Measurements from ENCODE around the gene MMP17.

DNA sequence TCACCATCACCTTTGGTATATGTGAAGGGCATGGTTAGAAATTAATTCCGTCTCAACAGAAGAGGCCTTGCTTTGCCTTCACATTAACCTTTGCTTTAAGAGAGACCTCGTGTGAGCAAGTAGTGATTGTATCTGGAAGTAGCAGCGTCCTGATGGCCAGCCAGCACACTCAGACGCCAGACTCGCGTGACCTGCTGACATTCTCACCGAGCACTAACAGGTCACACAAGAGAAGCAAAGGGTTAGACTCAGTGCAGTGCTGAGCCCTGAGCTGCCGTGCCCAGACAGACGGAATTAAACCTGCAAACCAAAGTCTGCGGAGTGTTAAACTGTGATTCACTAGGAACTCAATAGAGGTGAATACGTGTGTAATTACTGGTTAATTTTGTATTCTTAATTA, 40.1 kb upstream of the MMP17 start:
- TF ChIP-seq POLR2A (IDR thresholded peaks at IDR 0.05) (no peak), POLR2AphosphoS5 (IDR thresholded peaks at IDR 0.05) (no peak)
- TF ChIP-seq, protein P1, sequence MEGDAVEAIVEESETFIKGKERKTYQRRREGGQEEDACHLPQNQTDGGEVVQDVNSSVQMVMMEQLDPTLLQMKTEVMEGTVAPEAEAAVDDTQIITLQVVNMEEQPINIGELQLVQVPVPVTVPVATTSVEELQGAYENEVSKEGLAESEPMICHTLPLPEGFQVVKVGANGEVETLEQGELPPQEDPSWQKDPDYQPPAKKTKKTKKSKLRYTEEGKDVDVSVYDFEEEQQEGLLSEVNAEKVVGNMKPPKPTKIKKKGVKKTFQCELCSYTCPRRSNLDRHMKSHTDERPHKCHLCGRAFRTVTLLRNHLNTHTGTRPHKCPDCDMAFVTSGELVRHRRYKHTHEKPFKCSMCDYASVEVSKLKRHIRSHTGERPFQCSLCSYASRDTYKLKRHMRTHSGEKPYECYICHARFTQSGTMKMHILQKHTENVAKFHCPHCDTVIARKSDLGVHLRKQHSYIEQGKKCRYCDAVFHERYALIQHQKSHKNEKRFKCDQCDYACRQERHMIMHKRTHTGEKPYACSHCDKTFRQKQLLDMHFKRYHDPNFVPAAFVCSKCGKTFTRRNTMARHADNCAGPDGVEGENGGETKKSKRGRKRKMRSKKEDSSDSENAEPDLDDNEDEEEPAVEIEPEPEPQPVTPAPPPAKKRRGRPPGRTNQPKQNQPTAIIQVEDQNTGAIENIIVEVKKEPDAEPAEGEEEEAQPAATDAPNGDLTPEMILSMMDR (IDR thresholded peaks at IDR 0.05): no peak

Data from breast epithelium (tissue), 3 donors.